PC-3 (cell line): Measurements from ENCODE around the gene ACBD6.

Source experiments
- CTCF ChIP-seq: fragments of 300-600 bp; sonication (generic); conservative IDR thresholded peaks from 2 replicates; pipeline ENCODE4 v1.5.1; 2017; ENCODE audit warnings: antibody characterized with exemption, low read depth, mild to moderate bottlenecking, low read length
- EZH2phosphoT487 ChIP-seq: fragments of 300-600 bp; sonication (generic); IDR thresholded peaks from 2 replicates; pipeline ENCODE4 v1.6.1; 2018; ENCODE audit warnings: mild to moderate bottlenecking, antibody characterized with exemption, low read length, borderline replicate concordance

- no peak for TF ChIP-seq CTCF
- no peak for TF ChIP-seq EZH2phosphoT487
Observed at GRCh38 chr1:180288940-180289339, 213.4 kb downstream of the ACBD6 start.
